GM12878 (cell line): ENCODE data around the gene TRIM38. TPM values are rescaled to one million over a fixed set of nuclear protein-coding genes. Genes with fewer than 3 reads are reported as not detected.
A peak's percentile ranks its signal among the peaks of the same experiment; 100 is the strongest.

Experiments
- ATAC-seq: fragments of 200-7000 bp; cut with Tn5 transposase; 3 replicates; pipeline ENCODE4 v1.9.1; 2020; ENCODE audit warnings: mild to moderate bottlenecking, moderate library complexity
- BruUV-seq: library from RNA; stranded (reverse); fragments of 400-500 nt; replicated peaks from 2 replicates; lab custom pipeline; 2021; lab: Mats Ljungman, UMichigan
- CTCF ChIA-PET: fragments of 300-600 bp; sonication (Branson Sonifier 250); formaldehyde crosslinking; extraction: SDS; loops from one replicate; lab custom pipeline; 2021; ENCODE audit warnings: inconsistent platforms; lab: Yijun Ruan, JAX
- POLR2A ChIA-PET: fragments of 350-600 bp; formaldehyde crosslinking; extraction: SDS; loops from one replicate; lab custom pipeline; 2021; ENCODE audit warnings: inconsistent platforms; lab: Charles Lee
- RAD21 ChIA-PET: fragments of 300-600 bp; sonication (Branson Sonifier 250); formaldehyde crosslinking; loops from one replicate; lab custom pipeline; 2023; ENCODE audit warnings: antibody characterized with exemption; ENCODE audit not compliant: unreplicated experiment; lab: Charles Lee
- SMC1A ChIA-PET: fragments of 300-600 bp; sonication (Branson Sonifier 250); formaldehyde crosslinking; loops from one replicate; lab custom pipeline; 2023; ENCODE audit not compliant: unreplicated experiment, uncharacterized antibody; lab: Charles Lee
- DNase-seq: peaks from one replicate; pipeline ENCODE4 v3.0.0-alpha.2; 2011; ENCODE audit warnings: low read depth, low spot score
- FAIRE-seq: peaks from 3 replicates; lab custom pipeline; 2011; peaks lifted over from hg19 to GRCh38; lab: Jason Lieb, UNC
- H2AFZ ChIP-seq: 2 replicates; pipeline ENCODE4 v1.6.0; 2011; ENCODE audit warnings: low read depth, low read length, control low read depth; ENCODE audit not compliant: control insufficient read depth
- H3K27ac ChIP-seq: 2 replicates; pipeline ENCODE4 v1.5.1; 2011; ENCODE audit warnings: control low read depth; ENCODE audit not compliant: control insufficient read depth, insufficient read depth
- H3K27me3 ChIP-seq, 2 experiments: replicated peaks in 1 of 2; 2 replicates each; pipeline versions ENCODE4 v1.6.0 to v1.6.1; 2011; ENCODE audit warnings: low read length in 1 of 2; ENCODE audit not compliant: control insufficient read depth in 2 of 2, insufficient read depth in 2 of 2
- H3K36me3 ChIP-seq, 2 experiments: 2 replicates each; pipeline ENCODE4 v1.5.1; 2011; ENCODE audit warnings: low read length in 1 of 2; ENCODE audit not compliant: control insufficient read depth in 2 of 2, insufficient read depth in 2 of 2
- H3K4me1 ChIP-seq: 2 replicates; pipeline ENCODE4 v1.6.1; 2011; ENCODE audit warnings: mild to moderate bottlenecking, low read length, moderate library complexity, mixed read lengths; ENCODE audit not compliant: control insufficient read depth, insufficient read depth
- H3K4me2 ChIP-seq: 2 replicates; pipeline ENCODE4 v1.6.0; 2011; ENCODE audit warnings: control low read depth; ENCODE audit not compliant: control insufficient read depth, insufficient read depth
- H3K4me3 ChIP-seq: fragments of 200-600 bp; sonication (generic); 2 replicates; pipeline ENCODE4 v1.5.1; 2016
- H3K79me2 ChIP-seq: 2 replicates; pipeline ENCODE4 v1.6.0; 2011; ENCODE audit warnings: low read length; ENCODE audit not compliant: control insufficient read depth, insufficient read depth
- H3K9ac ChIP-seq: 2 replicates; pipeline ENCODE4 v1.8.0; 2011; ENCODE audit warnings: low read length, control low read depth, mixed read lengths; ENCODE audit not compliant: control insufficient read depth, insufficient read depth
- H3K9me3 ChIP-seq: replicated peaks from 3 replicates; pipeline ENCODE4 v1.5.1; 2011; ENCODE audit warnings: mild to moderate bottlenecking, low read length; ENCODE audit not compliant: control insufficient read depth, insufficient read depth
- H4K20me1 ChIP-seq: 2 replicates; pipeline ENCODE4 v1.6.0; 2011; ENCODE audit not compliant: control insufficient read depth, insufficient read depth
- MLLT1 ChIP-seq: fragments of 450-650 bp; IDR thresholded peaks from 2 replicates; pipeline ENCODE4 v1.6.1; 2016; ENCODE audit warnings: mild to moderate bottlenecking
- TARDBP ChIP-seq: IDR thresholded peaks from 2 replicates; pipeline ENCODE4 v1.6.1; 2016; ENCODE audit warnings: borderline replicate concordance
- WGBS: methylation state at CpG from one replicate; pipeline ENCODE4 v1.1.6; 2016; ENCODE audit warnings: low lambda C conversion rate; ENCODE audit not compliant: insufficient replicate concordance, insufficient coverage; ENCODE audit errors: missing lambda C conversion rate; 5-methylcytosine and 5-hydroxymethylcytosine counted together
- in situ Hi-C: fragments of 300-500 bp; cut with MboI; formaldehyde crosslinking; loops from 9 replicates; pipeline ENCODE4 v1.14.3; 2018; ENCODE audit warnings: mixed read lengths
- intact Hi-C: fragments of 100-400 bp; cut with micrococcal nuclease; formaldehyde crosslinking; loops from one replicate; pipeline ENCODE4 v1.14.2; 2022; ENCODE audit not compliant: unreplicated experiment
- polyA plus RNA-seq, 11 experiments: library from polyadenylated mRNA; depleted of rRNA in 4 of 11; unstranded in 6 of 11; stranded (reverse) in 5 of 11; fragments of >200 nt; fragmentation: Nextera tagmentation in 4 of 11; fragmentation: Illumina TruSeq in 1 of 11; extraction: Ambion mirVana in 4 of 11; extraction: Trizol in 1 of 11; gene quantifications; 1 replicate in 1 of 11; 2 replicates in 10 of 11; pipeline versions ENCODE4 v1.2.1 to v1.2.3, GENCODE V29; 2011 to 2016; ENCODE audit warnings: inconsistent platforms in 2 of 11, missing spikeins in 2 of 11, low read depth in 1 of 11
- total RNA-seq, 4 experiments: library from RNA; depleted of rRNA in 3 of 4; stranded (reverse); fragments of >200 nt in 3 of 4; fragmentation: Illumina TruSeq in 1 of 4; extraction: Trizol in 1 of 4; gene quantifications; 2 replicates each; pipeline versions ENCODE4 v1.2.1 to v1.2.3, GENCODE V29; 2013 to 2021
- TF ChIP-seq, protein P1 (sequence below): fragments of 450-650 bp; IDR thresholded peaks from 2 replicates; pipeline ENCODE4 v1.6.1; 2016; ENCODE audit warnings: mild to moderate bottlenecking, moderate library complexity, borderline replicate concordance

Gene TRIM38
- total and polyA plus RNA-seq, 10 of the 15 experiments (the other 5 are each of a cell fraction or from before 2014, with no cell fraction given), result 4.5 to 14.7 (median 11.1) TPM

GRCh38 chr6:26027491-26028211, 65.0 kb downstream of the TRIM38 start:
- ChIA-PET POLR2A (interaction anchor here (0.8 to 9.8 kb wide), 6 partner anchors 16 to 171 kb away, joined by 3 to 128 read pairs (median 6); partner anchors contain the start of gene TRIM38), CTCF (interaction anchor here (0.6 to 12.3 kb wide), 5 partner anchors 15 to 310 kb away, joined by 3 to 117 read pairs (median 15); a partner anchor contains a TSS), SMC1A (interaction anchor here (1.1 to 4.4 kb wide), 4 partner anchors 16 to 33 kb away, joined by 3 to 27 read pairs (median 18); a partner anchor contains a TSS), RAD21 (interaction anchor here (1.1 to 1.6 kb wide), 3 partner anchors 16 to 40 kb away, joined by 3 to 4 read pairs (median 3); a partner anchor contains a TSS)
- DNase-seq (no peak), FAIRE-seq (no peak), ATAC-seq (no peak)
- BruUV-seq, result TSS peak; percentile 77
- no peaks in the 10 kb centered on the region for H3K9me3 ChIP-seq
- H3K4me2 ChIP-seq, result peak overlapping the region; percentile 84
- H3K79me2 ChIP-seq, result no peaks in the 10 kb centered on the region
- peak overlapping the region; percentile 57 for H2AFZ ChIP-seq
- in situ Hi-C loops (no loop called here), intact Hi-C loops (loop anchor here (2.0 to 10.0 kb wide), 4 partner anchors 17 to 1865 kb away; partner anchors contain the start of gene RIPOR2)
- WGBS, result 62% methylated on average over 9 of the region's 9 CpGs
- H3K9ac ChIP-seq, result peak overlapping the region; percentile 73
- H3K27me3 ChIP-seq, result no peaks in the 10 kb centered on the region
- H3K27ac ChIP-seq, result peak overlapping the region; percentile 95
- peaks cover 12% of the 10 kb centered on the region for H3K4me1 ChIP-seq
- H3K36me3 ChIP-seq, result no peaks in the 10 kb centered on the region
- TF ChIP-seq, protein P1, sequence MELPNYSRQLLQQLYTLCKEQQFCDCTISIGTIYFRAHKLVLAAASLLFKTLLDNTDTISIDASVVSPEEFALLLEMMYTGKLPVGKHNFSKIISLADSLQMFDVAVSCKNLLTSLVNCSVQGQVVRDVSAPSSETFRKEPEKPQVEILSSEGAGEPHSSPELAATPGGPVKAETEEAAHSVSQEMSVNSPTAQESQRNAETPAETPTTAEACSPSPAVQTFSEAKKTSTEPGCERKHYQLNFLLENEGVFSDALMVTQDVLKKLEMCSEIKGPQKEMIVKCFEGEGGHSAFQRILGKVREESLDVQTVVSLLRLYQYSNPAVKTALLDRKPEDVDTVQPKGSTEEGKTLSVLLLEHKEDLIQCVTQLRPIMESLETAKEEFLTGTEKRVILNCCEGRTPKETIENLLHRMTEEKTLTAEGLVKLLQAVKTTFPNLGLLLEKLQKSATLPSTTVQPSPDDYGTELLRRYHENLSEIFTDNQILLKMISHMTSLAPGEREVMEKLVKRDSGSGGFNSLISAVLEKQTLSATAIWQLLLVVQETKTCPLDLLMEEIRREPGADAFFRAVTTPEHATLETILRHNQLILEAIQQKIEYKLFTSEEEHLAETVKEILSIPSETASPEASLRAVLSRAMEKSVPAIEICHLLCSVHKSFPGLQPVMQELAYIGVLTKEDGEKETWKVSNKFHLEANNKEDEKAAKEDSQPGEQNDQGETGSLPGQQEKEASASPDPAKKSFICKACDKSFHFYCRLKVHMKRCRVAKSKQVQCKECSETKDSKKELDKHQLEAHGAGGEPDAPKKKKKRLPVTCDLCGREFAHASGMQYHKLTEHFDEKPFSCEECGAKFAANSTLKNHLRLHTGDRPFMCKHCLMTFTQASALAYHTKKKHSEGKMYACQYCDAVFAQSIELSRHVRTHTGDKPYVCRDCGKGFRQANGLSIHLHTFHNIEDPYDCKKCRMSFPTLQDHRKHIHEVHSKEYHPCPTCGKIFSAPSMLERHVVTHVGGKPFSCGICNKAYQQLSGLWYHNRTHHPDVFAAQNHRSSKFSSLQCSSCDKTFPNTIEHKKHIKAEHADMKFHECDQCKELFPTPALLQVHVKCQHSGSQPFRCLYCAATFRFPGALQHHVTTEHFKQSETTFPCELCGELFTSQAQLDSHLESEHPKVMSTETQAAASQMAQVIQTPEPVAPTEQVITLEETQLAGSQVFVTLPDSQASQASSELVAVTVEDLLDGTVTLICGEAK, result 0 out of 2 replicates have a peak, but pooled peaks have one; percentile 4
- TF ChIP-seq MLLT1 (peak; percentile 24; the same call in 1 of the 2 replicates), TARDBP (no peak)
- H3K4me3 ChIP-seq, result peak overlapping the region; percentile 35; the same call in 1 of the 2 replicates
- H4K20me1 ChIP-seq, result no peaks in the 10 kb centered on the region
